HG02588 (cell line): ENCODE measurements around the gene SOWAHA.
"Not testable (repeated sequence)": the region's sequence is repeated elsewhere in the genome, so short reads cannot be mapped to it uniquely, and the experiment has no call there.

Experiments used
- ATAC-seq: cut with Tn5 transposase; IDR thresholded peaks from one replicate; pipeline ENCODE4 v1.9.1; 2021; ENCODE audit warnings: mild to moderate bottlenecking, moderate library complexity; ENCODE audit not compliant: unreplicated experiment

The SOWAHA gene

DNA sequence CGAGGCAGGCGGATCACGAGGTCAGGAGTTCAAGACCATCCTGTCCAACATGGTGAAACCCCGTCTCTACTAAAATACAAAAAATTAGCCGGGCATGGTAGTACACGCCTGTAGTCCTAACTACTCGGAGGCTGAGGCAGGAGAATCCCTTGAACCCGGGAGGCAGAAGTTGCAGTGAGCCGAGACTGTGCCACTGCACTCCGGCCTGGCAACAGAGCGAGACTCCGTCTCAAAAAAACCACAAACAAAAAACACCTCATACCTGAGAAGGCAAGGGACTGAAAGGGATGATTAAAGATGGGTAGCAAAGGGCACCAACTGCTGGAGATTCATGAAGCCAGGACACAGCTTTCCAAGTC lies 6.3 kb upstream of the SOWAHA start:
- not testable (repeated sequence) for ATAC-seq

DNA sequence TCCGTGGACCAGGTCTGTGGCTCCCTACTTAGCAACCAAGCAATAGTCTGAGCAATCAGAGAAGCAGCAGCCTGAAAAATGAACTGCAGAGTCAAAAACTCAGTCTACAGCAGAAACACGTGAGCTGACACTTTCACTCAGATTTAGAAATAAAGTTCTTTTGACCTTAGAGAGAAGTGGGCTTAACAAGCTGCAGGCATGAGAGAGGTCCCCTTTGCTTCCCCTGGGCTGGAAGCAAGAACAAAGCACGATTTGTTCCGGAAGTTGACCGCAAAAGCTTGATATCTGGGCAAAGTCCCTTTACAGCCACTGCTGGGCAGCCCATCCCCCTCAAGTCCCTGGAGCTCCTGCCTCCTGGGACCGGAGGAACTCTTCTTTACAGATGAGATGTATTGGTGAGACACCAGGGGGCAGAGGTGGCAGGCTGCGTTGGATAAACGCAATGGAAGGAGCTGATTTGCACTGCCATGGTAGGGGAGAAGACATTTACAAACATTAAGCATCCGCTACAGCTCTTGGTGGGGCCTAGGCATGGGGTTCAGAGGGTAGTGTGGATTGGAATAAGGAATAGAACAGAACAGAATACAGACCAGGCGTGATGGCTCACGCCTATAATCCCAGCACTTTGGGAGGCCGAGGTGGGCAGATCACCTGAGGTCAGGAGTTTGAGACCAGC lies 5.8 kb upstream of the SOWAHA start:
- no peak for ATAC-seq

DNA sequence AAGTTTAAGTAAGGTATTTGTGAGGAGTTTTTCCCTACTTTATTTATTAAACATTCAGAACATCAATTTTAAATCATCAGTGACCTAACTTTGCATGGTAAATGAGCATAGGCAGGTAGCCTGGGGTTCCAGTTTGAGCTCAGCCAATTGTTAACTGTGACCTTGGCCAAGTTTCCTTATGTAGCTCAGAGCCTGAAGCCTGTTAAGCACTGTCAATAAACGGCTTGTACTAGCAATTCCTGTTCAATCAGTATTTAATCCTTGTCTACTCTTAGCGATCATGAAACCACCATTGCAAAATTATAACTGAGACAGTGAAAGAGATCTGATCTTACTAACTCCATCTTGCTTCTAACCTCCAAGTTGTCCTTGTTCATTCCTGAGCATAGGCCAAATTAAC lies 4.7 kb upstream of the SOWAHA start:
- no peak for ATAC-seq

DNA sequence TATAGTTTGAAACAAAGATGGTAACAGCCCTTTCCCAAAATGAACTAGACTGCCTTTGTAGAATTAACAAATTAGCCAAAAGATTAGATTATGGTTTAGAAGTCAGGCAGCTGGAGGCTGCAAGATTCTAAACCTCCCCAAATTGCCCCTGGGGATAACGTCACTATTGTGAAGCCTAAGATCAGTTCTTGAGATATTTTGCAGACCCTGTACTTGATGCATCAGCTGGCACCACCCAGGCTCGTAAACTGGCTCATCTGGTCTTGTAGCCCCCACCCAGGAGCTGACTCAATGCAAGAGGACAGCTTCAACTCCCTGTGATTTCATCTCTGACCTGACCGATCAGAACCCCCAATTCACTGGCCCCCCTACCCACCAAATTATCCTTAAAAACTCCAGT lies 4.2 kb upstream of the SOWAHA start:
- ATAC-seq, result no peak

DNA sequence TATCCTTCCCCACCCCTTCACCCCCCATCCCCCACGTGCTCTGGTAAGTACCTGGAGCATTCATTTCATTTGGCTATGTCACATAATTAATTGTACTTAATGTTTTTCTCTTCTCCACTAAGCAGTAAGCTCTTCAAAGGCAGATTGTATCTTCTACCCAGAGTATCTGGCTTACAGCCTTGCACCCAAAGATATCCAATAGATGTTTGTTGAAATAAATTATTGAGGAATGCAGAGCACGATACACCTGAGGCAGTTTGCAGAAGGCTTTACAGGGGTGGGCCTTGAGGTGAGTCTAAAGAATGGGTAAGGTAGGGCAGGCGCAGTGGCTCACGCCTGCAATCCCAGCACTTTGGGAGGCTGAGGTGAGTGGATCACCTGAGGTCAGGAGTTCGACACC lies 2.5 kb upstream of the SOWAHA start:
- no peak for ATAC-seq

DNA sequence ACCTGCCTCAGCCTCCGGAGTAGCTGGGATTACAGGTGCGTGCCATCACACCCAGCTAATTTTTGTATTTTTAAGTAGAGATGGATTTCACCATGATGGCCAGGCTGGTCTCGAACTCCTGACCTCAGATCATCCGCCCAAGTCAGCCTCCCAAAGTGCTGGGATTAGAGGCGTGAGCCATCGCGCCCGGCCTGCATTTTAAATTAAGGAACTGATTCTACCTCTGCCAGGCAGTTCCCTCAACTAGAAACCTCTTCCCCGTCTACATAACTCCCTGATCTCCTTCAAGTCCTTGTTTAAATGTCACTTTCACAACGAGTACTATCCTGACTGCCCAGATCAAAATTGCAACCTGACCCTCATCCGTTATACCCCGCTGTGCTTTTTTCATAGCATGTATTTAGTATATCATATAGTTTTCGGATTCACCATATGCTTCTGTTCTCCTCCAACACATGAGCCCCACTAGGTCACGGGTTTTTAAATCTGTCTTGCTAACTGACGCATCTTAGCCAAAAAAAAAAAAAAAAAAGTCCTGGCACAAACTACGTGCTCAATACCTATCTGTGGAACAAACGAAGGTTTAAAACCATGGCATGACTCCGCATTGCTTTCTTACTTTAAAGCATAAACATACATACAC lies 858 bp upstream of the SOWAHA start:
- no peak for ATAC-seq

DNA sequence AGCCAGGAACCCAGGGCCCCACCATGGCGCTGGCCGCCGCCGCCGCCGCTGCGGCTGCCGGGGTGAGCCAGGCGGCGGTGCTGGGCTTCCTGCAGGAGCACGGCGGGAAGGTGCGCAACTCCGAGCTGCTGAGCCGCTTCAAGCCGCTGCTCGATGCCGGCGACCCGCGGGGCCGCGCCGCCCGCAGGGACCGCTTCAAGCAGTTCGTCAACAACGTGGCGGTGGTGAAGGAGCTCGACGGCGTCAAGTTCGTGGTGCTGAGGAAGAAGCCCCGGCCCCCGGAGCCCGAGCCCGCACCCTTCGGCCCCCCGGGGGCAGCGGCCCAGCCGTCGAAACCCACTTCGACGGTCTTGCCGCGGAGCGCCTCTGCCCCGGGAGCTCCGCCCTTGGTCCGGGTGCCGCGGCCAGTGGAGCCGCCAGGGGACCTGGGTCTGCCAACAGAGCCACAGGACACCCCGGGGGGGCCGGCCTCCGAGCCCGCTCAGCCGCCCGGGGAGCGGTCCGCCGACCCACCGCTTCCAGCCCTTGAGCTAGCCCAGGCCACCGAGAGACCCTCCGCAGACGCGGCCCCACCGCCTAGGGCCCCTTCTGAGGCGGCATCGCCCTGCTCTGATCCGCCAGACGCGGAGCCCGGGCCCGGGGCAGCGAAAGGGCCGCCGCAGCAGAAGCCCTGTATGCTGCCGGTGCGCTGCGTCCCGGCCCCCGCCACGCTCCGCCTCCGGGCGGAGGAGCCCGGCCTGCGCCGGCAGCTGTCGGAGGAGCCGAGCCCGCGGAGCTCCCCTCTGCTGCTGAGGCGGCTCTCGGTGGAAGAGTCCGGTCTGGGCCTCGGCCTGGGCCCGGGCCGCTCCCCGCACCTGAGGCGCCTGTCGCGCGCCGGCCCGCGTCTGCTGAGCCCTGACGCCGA lies 749 bp downstream of the SOWAHA start:
- ATAC-seq, result no peak

DNA sequence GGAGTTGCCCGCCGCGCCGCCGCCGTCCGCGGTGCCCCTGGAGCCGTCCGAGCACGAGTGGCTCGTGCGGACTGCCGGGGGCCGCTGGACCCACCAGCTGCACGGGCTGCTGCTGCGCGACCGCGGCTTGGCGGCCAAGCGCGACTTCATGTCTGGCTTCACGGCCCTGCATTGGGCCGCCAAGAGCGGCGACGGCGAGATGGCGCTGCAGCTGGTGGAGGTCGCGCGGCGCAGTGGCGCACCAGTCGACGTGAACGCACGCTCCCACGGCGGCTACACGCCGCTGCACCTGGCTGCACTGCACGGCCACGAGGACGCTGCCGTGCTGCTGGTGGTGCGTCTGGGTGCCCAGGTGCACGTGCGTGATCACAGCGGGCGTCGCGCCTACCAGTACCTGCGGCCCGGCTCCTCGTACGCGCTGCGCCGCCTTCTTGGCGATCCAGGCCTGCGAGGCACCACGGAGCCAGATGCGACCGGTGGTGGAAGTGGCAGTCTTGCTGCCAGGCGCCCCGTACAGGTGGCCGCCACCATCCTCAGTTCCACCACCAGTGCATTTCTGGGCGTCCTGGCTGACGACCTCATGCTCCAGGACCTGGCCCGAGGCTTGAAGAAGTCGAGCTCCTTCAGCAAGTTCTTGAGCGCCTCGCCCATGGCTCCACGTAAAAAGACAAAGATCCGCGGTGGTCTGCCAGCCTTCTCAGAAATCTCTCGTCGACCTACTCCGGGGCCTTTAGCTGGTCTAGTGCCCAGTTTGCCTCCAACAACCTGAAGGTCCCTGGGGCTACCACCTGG lies 1.6 kb downstream of the SOWAHA start:
- ATAC-seq, result no peak

DNA sequence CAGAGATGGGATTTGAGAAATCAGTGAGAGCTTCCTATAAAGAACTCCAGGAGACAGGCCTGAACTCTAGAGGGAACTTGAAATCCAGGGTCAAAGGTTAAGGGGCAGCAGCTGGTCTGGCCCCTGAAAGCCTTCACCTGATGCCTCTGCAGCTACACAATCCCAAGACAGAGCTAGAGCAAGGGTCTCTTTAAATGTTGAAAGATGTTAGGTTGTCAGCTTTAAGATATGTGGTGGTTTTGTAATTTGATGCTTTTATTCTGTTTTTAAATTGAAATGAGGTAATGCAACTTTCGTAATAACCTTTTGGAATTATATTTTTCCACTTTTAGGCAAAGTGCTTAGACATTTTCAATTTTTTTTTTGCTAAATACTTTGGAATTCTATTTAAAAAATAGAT lies 2.4 kb downstream of the SOWAHA start:
- ATAC-seq, result no peak

DNA sequence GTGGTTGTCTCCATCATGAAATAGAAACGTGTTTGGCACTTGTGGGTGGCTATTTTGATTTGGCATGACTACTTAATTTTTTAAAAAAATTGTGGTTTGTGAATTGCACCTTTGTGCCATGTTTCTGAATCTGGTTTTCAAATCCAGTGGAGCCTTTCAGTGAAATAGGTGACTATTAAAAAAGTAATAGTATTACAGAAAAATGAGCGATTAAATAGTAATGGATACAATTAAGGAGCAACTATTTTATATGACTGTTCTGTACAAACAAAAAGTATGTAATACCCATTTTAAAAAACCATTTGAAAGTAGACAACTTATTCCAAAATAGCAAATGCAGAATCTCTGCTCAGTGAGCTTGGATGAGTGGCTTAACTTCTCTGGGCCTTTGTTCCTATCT lies 3.0 kb downstream of the SOWAHA start:
- no peak for ATAC-seq

DNA sequence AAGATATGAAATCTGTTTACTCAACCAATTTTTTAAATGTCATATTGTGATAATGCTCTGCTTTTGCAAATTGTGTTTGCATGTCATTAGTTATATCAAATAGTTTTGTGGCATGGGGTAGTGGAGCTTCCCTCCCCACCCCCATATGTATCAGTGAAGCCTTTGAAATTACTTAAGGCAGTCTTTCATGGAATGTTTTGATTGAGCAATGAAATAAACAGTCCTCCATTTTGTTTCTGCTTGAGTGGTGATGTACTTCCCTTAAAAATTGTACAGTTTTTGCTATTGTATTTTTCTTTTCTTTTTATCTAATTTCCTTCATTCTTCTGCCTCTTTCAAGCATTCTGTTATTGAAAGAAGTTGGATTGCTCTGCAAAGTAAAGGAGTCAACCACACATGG lies 3.5 kb downstream of the SOWAHA start:
- ATAC-seq, result no peak

DNA sequence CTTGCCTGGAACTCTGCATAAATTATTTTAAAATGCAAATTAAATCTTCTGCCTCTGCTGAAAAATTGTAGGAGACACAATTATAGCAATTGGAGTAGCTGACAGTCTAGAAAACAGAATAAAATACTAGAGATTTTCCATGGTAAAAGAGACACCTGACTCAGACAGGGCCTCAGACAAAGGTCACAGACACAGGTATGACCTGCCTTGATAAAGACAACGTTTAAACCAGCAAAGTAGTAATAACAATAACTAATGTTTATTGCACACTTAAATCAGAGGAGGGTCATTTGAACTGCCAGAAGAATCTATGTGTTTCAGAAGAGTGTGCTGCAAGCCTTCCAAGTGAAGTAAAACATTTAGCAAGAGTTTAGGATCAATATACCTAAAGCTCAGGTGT lies 3.9 kb downstream of the SOWAHA start:
- no peak for ATAC-seq

DNA sequence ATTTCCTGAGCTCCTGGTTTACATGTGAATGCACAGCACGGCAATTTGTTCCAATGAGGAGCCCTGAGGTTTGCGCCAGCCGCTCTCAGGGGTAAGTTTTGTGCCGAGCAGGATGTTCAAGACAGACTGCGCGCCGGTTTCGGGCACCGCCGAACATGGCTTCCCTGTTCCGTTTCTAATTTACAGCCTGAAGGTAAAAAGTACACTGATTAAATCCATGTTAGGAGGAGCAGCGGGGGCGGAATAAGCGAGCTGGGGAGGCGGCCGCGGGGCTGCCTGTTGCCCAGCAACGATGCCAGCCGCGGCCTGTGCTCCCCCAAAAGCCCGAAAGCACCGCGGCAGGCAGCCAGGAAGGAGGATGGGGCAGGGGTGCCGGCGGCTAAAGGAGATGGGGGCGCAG lies 6.4 kb downstream of the SOWAHA start:
- ATAC-seq, result no peak

DNA sequence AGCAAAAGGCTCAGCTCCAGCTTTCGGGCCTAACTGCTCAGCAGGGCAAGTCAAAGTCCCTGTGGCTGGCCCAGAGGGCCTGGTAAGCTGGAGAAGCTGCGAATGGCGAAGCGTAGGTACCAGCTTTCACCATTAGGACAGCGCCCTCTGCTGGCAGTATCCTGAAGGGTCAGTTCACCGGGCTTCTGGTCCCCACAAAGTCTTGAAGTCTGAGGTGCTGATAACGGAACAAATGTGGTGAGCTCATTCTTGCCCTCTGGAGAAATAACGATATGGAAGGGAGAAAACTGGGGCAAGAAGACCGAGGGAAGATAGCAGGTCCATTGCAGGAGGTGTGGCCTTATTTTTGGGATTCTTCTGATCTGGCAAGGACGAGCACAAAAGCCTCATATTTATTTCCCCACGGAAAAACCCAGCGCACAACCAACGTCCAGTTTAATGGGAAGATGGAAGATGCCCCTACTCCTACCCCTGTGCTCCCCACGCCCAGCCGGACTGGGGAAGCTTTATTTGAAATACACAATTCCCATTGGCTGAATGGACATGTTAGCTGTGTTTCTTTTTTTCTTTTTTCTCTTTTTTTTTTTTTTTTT lies 7.2 kb downstream of the SOWAHA start:
- ATAC-seq, result peak; percentile 73

DNA sequence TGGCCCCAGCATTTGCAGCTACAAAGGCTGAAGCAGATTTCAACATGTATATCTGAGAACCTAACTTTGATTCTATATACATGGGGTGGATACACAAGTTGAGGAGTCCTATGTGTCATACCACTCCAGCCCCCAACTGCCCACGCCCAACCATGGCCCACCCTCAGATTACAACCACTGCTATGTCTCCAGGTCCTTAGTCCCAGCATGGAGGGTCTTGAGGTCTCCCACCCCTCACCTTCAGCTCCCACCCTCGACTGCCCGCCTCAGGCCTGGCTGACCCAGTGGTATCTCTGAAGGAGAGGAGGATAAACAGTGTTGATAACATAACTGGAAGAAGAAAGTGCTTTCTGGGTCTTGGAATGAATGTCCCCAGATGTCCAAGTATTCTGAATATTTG lies 8.2 kb downstream of the SOWAHA start:
- ATAC-seq, result no peak

DNA sequence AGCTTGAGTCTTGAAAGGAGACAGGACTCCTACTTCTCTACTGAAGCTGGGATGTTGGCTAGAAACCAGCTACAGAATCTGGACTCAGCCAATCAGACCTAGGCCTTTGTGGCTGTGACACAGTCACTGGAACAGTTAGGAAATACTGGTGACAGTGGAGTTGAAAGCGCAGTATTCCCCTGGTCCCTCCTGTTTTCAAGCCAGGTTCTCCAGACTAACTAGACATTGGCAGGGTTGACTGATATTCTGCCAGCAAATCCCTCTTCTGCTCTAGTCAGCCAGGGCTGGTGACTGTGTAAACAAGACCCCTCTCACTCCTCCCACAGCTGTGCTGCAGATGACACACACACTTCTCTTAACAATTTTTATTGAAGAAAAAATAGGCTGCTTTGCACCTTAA lies 8.7 kb downstream of the SOWAHA start:
- no peak for ATAC-seq

DNA sequence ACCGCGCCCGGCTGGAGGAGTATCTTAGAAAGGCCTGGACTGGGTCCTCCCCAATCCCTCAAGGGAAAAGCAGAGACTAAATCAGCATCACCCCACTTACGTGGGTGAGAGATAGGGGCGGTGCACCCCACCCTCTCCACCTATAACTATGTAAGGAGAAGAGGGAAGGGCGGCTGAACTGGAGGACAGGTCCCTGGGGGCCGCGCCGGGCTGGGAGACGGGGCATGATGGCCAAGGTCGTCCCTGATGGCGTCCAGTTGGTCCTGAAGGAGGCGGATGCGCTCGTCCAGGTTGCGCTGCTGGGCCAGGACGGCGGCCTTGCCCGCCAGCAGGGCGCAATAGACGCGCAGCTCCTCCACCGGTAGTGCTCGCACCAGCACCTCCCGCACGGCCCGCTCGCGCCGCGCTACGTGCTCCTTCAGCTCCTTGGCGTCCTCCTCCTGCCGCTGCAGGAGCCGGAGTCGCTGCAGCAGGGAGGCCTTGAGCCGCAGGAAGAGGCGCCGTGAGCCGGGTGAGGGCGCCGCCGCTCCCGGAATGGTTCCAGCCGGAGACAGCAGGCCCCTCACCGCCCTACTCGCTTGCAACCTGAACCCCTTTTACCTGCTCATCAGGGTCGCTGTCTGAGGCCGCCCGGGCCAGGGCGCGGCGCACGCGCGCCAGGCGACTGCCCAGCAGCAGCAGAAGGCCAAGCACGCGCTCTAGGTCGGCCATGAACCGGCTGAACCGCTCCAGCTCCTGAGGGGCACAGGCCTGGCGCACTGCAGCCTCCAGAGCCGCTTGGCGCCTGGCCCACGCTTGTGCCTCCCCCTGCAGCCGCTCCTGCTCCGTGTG lies 9.8 kb downstream of the SOWAHA start:
- no peak for ATAC-seq

DNA sequence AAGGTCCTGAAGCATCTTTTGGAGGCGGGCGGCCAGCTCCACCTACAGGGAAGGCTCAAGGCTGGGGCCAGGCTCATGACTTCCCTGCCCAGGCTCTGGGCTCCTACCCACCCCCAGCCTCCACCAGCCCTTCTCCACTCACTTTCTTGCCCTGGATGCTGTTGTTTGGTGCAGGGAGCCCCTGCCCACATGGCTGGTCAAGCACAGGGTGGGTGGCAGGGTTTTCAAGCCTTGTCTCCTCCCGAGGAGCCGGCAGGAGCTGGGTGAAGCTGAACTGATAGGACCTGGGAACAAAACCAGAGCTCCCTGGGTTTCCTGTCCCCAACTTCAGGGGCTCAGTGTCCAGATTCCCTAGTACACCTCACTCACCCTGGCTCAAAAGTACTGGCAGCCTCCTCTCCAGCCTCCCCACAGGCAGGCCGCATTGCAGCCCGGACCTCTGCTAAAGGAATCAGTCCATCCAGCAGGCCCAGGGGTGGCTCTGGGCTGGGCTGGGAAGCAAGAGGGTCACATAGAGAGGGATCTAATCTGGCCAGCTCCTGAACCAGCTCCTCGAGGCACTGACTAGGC lies 10.5 kb downstream of the SOWAHA start:
- ATAC-seq, result no peak

DNA sequence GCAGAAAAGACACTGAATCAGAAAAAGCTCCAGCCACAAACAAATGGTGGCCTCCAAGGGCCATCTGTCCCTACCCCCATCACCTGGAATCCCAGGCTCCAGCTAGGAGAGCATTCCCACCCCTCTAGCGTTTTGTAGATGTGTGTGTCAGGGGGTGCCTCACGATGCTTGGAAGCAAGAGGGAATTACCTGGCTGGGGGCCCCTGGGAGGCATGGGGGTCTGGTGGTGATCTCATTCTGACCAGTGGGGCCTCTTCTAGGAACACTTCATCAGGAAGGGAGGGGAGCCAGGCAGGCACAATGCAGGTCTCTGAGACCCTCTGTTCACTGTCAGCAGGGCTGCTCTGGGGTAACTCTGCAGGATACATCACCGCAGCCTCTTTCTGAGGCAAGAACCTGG lies 11.3 kb downstream of the SOWAHA start:
- ATAC-seq, result no peak
